ENCODE measurements around the gene SLC22A12.
A peak's percentile ranks its signal among the peaks of the same experiment; 100 is the strongest.

SLC22A12 gene

DNA sequence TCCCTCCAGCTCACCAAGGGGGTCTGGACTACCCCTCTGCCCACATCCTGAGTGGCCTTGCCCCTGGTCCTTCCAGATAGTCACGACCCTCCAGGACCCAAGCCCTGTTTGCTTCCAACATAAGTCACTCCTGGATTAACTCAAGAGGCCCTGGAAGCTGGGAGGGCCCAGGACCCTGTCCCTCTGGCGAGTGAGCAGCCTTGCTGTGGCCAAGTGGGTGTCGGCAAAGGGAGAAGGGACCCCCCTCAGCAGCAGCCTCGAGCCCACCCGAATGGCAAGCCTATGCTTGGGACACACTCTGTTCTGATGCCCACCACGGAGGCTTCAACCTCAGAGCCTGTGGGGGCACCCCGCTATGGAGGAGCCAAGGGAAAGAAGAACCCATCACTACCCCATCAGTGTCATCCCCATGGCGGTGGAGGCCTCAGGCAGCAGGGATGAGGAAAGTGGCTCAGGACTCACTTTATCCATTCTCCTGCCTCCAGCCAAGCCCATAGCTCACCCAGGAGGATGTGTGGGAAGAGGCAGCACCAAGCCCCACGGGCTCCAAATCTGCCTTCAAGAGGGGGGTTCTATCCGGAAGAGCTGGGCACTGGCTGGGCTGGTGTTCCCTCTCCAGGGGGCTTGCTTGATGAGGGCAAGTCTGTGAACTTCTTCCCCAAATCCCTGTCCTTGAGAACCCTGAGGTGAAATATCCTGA is 12.5 kb downstream of the SLC22A12 start:
- H3K27me3 Mint-ChIP-seq (ENCODE audit: low read depth) = no peaks in the 10 kb centered on the region
- no peaks in the 10 kb centered on the region for H3K36me3 Mint-ChIP-seq (ENCODE audit: low read depth)
- no peaks in the 10 kb centered on the region for H3K9me3 Mint-ChIP-seq
- H3K4me1 Mint-ChIP-seq = peaks cover 15% of the 10 kb centered on the region
- TF ChIP-seq, protein P1, sequence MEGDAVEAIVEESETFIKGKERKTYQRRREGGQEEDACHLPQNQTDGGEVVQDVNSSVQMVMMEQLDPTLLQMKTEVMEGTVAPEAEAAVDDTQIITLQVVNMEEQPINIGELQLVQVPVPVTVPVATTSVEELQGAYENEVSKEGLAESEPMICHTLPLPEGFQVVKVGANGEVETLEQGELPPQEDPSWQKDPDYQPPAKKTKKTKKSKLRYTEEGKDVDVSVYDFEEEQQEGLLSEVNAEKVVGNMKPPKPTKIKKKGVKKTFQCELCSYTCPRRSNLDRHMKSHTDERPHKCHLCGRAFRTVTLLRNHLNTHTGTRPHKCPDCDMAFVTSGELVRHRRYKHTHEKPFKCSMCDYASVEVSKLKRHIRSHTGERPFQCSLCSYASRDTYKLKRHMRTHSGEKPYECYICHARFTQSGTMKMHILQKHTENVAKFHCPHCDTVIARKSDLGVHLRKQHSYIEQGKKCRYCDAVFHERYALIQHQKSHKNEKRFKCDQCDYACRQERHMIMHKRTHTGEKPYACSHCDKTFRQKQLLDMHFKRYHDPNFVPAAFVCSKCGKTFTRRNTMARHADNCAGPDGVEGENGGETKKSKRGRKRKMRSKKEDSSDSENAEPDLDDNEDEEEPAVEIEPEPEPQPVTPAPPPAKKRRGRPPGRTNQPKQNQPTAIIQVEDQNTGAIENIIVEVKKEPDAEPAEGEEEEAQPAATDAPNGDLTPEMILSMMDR (IDR thresholded peaks at IDR 0.05; ENCODE audit: unreplicated experiment in 3 of 3) = no peak
- no peak overlapping the region for H3K4me3 Mint-ChIP-seq
- H3K27ac Mint-ChIP-seq = no peak overlapping the region

DNA sequence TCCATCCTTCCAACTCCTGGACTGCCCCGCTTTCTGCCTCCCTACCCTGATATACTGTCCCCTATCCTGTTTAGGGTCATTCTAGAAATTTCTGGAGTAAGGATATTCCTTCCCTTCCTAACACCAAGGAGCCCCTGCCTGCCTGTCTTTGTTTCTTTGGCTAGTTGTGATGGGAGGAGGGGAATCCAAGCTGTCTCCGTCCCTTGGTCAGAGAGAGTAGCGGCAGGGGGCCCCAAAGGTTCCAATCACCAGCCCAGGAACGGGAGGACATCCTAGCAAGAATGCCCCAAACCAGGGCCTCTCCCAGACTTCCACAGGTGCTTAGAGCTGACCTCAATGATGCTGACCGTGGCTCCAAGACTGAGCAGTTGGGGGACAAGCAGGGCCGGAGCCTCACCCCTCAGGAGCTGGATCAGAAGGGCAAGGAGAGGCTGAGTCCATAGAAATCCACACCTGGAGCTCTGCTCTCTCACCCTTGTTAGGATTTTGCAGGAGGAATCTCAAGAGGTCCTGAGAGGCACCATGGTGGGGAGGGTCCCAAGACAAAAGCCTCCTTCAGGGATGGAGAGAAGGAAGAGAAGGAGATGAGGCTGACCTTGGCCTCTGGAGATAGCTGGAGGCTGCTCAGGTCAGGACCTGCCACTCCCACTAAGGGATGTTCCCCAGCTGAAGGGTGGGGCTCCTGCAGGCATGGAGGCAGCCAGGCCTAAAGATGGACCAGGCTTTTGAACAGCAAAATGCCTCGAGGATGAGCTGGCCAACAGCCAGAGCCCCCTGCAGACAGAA is 13.6 kb downstream of the SLC22A12 start:
- Mint-ChIP-seq H3K4me3 (no peak overlapping the region), H3K27ac (peak overlapping the region; percentile 13 to 38 (median 32)), H3K36me3 (ENCODE audit: low read depth) (no peaks in the 10 kb centered on the region), H3K4me1 (peaks cover 24% of the 10 kb centered on the region), H3K27me3 (ENCODE audit: low read depth) (no peaks in the 10 kb centered on the region), H3K9me3 (no peaks in the 10 kb centered on the region)
- TF ChIP-seq, protein P1 (IDR thresholded peaks at IDR 0.05; ENCODE audit: unreplicated experiment in 3 of 3) = no peak

DNA sequence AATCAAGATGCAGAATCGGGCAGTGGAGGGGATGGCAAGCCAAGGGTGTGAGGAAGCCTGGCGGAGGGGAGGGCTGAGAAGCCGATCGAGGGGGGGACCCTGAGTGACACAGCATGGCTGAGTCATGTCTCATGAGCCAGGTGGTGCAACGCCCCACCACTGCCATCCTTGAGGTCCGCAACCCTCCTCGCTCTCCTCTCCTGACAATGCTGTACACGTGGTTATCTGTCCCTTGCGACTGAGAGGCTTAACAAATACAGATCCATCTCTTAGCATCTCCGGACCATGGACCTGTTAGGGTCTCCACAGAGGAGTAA is 14.2 kb downstream of the SLC22A12 start:
- Mint-ChIP-seq H3K9me3 (no peaks in the 10 kb centered on the region), H3K4me1 (peaks cover 24% of the 10 kb centered on the region), H3K27ac (peak overlapping the region in 2 of 3 experiments; percentile 13 to 59), H3K4me3 (no peak overlapping the region), H3K27me3 (ENCODE audit: low read depth) (peaks cover 2% of the 10 kb centered on the region), H3K36me3 (ENCODE audit: low read depth) (no peaks in the 10 kb centered on the region)
- TF ChIP-seq, protein P1 (IDR thresholded peaks at IDR 0.05; ENCODE audit: unreplicated experiment in 3 of 3) = no peak

DNA sequence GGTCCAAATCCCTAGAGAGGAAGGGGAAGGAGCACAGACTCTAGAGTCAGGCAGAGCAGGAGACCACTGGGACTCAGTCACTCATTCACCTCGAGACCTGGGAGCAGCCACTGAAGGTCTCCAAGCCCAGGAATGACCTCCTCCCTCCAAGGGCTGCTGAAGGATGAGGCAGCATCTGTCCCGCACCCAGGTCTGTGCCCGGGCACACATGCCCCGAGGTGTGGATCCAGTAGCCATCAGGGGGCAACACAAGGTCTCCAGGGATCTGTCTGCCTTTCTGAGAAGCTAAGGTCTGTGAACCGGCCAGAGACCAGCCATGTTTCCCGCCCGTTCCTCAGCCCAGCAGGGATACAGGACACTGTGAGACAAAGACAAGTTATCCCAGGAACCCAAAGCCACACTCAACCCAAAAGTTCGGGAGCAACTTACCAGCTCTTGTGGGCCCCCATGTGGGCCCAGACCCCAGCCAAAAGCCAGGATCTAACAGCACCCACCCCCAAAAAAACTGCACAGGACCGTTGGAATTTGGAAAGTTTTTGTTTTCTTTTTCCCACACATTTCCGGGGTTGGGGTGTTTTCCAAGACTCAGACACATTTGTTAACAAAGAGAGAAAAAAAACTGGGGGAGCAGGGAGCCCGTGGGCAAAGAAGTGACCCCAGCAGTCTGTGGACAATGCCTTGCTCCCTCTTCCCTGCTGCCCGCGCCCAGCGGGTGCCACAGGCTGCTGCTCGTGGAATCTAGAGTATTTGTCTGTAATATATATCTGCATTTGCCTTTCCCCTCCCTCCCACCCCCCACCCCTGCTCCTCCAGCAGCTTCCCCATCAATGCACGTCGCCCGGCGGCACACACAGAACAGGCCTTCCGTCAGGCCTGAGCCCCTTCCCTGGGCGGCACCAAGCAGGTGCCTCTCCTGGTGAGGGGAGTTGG is 14.9 kb downstream of the SLC22A12 start:
- Mint-ChIP-seq H3K27ac (peak overlapping the region in 2 of 3 experiments; percentile 56 to 62), H3K4me3 (peak overlapping the region in 1 of 3 experiments; percentile 16), H3K4me1 (peaks cover 24% of the 10 kb centered on the region), H3K27me3 (ENCODE audit: low read depth) (peaks cover 3% of the 10 kb centered on the region), H3K9me3 (no peaks in the 10 kb centered on the region), H3K36me3 (ENCODE audit: low read depth) (no peaks in the 10 kb centered on the region)
- TF ChIP-seq, protein P1 (IDR thresholded peaks at IDR 0.05; ENCODE audit: unreplicated experiment in 3 of 3) = no peak

DNA sequence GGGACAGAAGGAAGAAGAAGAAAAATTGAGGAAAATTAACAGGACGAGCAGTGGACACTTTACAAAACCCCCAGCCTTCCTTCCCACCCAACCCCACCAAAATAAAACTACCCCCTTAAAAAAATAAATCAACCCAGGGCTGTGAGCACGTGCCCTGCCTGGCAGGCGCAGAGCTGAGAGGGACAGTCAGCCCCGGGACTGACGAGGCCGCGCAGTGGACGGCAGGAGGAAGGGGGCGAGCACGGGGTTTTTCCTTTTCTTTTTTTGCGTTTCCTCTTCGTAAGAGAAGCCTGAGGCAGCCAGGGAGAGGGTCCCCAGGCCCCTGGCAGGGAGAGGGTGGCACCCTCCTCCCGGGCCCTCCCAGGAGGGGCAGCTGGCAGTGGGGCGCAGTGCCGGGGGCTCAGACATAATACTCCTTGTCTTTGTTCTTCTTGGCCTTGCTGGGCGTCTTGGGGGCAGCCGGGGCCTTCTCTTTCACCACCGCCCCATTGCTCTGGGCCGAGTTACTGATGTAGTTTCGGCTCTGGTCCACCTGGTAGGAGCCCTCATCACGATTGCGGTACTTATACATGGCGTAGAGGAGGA is 15.9 kb downstream of the SLC22A12 start:
- no peaks in the 10 kb centered on the region for H3K9me3 Mint-ChIP-seq
- TF ChIP-seq, protein P1 (IDR thresholded peaks at IDR 0.05; ENCODE audit: unreplicated experiment in 3 of 3) = no peak
- H3K36me3 Mint-ChIP-seq (ENCODE audit: low read depth) = no peaks in the 10 kb centered on the region
- H3K27me3 Mint-ChIP-seq (ENCODE audit: low read depth) = peaks cover 3% of the 10 kb centered on the region
- no peak overlapping the region for H3K4me3 Mint-ChIP-seq
- H3K27ac Mint-ChIP-seq = peak overlapping the region in 2 of 3 experiments; percentile 48 to 62
- H3K4me1 Mint-ChIP-seq = peaks cover 24% of the 10 kb centered on the region
